HG03135 (cell line): Measurements from ENCODE around the gene TEAD4.

Experiments
- ATAC-seq: cut with Tn5 transposase; IDR thresholded peaks from one replicate; pipeline ENCODE4 v1.9.1; 2021; ENCODE audit warnings: mild to moderate bottlenecking, moderate library complexity; ENCODE audit not compliant: unreplicated experiment

Gene TEAD4

DNA sequence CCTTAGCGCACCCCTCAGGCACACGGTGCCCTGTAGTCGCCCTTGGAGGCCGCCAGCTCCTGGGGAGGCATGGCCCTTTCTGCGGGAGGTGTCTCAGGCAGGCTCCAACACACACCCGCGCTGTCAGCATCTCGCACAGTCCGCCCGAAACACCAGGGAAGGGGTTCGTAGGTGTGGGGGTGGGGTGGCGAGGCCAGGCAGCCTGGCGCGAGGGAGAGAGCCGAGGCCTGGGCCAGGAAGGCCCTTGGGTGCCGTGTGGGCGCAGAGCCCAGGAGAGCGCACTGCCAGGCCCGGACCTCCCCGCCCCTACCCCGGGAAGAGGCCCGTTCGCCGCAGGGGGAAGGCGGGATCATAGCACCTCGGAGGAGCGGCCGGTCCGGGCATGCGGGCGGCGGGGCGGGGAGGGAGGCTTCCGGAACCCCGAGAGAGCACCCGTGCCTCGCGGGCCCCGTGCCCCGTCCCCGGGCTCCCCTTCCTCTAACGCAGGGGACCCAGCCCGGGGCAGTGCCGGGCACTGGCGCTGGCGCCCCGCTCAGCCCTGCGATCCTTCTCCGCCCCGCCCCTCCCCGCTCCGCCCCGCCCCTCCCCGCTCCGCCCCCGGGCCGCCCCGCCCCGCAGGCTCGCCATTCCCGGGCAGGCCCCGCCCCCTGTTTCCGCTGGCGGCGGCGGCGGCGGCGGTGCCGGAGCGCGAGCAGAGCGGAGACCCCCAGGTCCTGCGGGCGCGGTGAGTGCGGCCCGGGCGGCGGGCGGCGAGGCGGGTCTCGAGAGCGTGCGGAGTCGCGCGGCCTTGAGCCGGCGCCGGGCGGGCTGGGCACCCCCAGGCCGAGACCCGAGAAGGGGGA is 117.8 kb downstream of the TEAD4 start, which contains the start of gene TSPAN9:
TSS of gene TSPAN9 (plus strand) at position 650 of the 842 bp plus-strand sequence. CDS start 123,815 bp downstream, outside the sequence.
- peak; percentile 72 for ATAC-seq

GRCh38 chr12:3077572-3078081 is 118.4 kb downstream of the TEAD4 start:
- no peak for ATAC-seq

DNA sequence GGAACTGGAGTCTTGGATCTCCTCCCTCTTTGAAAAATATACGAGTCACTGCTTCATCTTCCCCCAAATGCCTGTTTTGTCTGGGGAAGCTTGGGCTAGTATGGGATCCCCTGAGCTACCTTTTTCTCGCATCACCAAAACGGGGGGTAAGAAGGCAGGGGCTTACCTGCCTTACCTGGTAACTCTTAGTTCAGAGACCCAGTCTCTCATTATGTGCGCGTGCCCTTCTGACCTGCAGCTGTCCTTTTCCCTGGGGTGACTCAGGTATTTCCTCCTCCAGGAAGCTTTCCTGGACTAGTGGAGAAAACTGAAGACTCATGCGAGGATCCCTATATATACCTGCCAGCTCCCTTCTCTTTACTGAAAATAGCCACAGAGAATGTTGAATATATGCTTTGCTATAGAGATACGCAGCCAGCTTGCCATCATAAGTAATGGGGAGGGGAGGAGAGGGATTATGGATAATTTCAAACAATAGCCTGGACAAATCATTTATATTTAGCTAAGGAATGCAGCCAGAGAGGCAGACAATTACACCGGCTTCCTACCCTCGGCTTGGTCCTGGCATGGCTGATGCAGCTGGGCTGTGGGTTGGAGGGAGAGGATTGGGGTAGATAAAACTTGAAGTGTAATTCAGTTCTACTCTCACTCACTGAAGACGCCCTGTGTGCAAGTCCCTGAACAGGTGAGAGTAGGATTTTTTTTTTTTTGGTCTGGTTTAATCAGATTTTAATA is 119.1 kb downstream of the TEAD4 start:
- no peak for ATAC-seq

- ATAC-seq, result no peak
These were observed 121.9 kb downstream of the TEAD4 start for GRCh38 chr12:3081091-3081490.

DNA sequence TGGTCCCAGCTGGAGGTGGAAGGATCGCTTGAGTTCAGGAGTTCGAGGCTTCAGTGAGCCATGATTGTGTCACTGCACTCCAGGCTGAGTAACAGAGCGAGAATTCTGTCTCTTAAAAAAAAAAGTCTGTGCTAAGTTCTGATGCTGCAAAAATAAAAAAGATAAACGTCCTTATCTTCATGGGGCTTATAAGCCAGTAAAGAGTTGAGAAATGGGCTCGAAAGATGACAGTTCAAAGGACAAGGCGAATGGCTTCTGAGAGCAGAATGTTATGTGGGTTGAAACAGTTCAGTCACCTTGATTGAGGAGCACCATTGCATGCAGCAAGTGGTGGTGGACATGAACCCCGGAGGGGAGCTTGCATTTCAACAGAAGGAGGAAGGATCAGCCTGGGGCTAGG is 122.7 kb downstream of the TEAD4 start:
- no peak for ATAC-seq

GRCh38 chr12:3083241-3083920 is 124.2 kb downstream of the TEAD4 start:
- no peak for ATAC-seq

GRCh38 chr12:3083921-3084347 is 124.7 kb downstream of the TEAD4 start:
- no peak for ATAC-seq

- no peak for ATAC-seq
These were observed 125.5 kb downstream of the TEAD4 start for GRCh38 chr12:3084742-3085141.

GRCh38 chr12:3085341-3086139 is 126.3 kb downstream of the TEAD4 start:
- ATAC-seq, result no peak

DNA sequence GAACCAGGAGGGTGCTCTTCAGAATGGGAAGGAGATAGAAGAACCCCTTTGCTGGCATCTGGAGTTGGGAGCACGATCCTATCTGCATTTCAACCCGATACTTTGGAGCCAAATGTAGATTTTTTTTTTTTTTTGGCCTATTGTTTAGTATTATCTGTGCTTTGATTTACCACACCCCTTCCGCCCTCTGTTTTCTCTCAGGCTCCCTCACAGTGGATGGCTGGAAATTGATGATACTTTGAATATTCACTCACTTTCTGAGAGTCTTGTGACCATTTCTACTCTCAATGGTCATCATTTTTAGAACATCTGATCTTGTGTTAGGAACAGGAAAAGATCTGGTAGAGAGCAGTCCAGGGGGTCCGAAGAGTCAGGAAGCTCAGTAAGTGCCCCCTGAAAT is 127.0 kb downstream of the TEAD4 start:
- no peak for ATAC-seq

DNA sequence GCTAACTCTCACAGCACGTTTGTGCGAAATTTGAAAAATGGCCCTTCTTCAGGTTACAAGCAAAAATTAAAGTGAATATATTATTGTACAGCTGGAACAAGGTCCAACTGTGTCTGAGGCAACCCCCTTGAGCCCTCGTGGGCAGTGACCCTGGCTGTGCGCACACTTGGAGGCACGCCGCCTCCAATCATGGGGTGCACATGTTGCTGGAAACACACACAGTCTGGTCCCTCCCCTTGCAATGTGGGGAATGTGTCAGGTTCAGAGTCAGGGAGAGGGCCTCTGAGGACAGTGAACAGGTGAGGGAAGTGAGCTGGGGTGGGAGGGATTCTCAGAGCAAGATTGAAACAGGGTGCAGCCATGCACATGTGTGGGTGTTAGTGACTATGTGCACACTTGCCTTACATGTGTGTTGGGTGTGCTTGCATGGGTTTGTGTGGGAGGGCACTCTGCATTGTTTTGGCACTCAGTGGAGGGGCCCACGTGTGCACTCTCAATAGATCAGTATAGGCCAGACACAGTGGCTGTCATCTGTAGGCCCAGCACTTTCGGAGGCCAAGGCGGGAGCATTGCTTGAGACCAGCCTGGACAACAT is 127.6 kb downstream of the TEAD4 start:
- no peak for ATAC-seq

- ATAC-seq, result no peak
These were observed 128.8 kb downstream of the TEAD4 start for GRCh38 chr12:3087758-3088650.

- no peak for ATAC-seq
These were observed 130.4 kb downstream of the TEAD4 start for GRCh38 chr12:3089588-3089987.
